Neural progenitor cell (in vitro differentiated cells): ENCODE data around the gene ZNRF1.

Experiments used
- CTCF ChIP-seq: fragments of 200-600 bp; sonication (generic); IDR thresholded peaks from 2 replicates; pipeline ENCODE4 v1.5.1; 2017; ENCODE audit warnings: antibody characterized with exemption, mild to moderate bottlenecking
- EZH2 ChIP-seq: fragments of 200-600 bp; sonication (generic); IDR thresholded peaks from 2 replicates; pipeline ENCODE4 v1.6.1; 2017; ENCODE audit warnings: antibody characterized with exemption, mild to moderate bottlenecking, moderate library complexity
- EZH2phosphoT487 ChIP-seq: fragments of 200-600 bp; sonication (generic); IDR thresholded peaks from 2 replicates; pipeline ENCODE4 v1.6.1; 2017; ENCODE audit warnings: antibody characterized with exemption

DNA sequence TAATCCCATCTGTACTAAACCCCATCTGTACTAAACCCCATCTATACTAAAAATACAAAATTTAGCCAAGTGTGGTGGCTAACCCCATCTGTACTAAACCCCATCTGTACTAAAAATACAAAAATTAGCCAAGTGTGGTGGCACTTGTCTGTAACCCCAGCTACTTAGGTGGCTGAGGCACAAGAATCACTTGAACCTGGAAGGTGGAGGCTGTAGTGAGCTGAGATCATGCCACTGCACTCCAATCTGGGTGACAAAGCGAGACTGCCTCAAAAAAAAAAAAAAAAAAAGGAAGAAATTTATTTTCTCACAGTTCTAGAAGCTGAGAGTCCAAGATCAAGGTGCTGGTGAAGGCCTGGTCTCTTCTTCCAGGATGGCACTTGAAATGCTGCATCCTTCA lies 161.6 kb downstream of the ZNRF1 start:
- TF ChIP-seq CTCF (no peak), EZH2 (no peak), EZH2phosphoT487 (no peak)
